ENCODE results near the gene GPR161. TPM values are rescaled to one million over a fixed set of nuclear protein-coding genes. Genes with fewer than 3 reads are reported as not detected.
A peak's percentile ranks its signal among the peaks of the same experiment; 100 is the strongest.

GPR161 gene
- total and polyA plus RNA-seq, 2 of the 13 experiments (the other 11 are each of a cell fraction or from before 2014, with no cell fraction given): 0.13 to 0.35 TPM

GRCh38 chr1:168178638-168179437 lies 42.1 kb upstream of the GPR161 start, which contains the start of gene TIPRL (continued):
- TF ChIP-seq HOXA9 (CRISPR knock-in tag; IDR thresholded peaks at IDR 0.05; ENCODE audit: borderline replicate concordance): no peak
- TF ChIP-seq PCBP2 (optimal IDR thresholded peaks at IDR 0.05; ENCODE audit: low read depth, low read length, poor library complexity, severe bottlenecking): no peak
- peak; percentile 68; the same call in 1 of the 2 replicates for TF ChIP-seq DMAP1 (CRISPR knock-in tag; IDR thresholded peaks at IDR 0.05)
- TF ChIP-seq ZNF501 (CRISPR knock-in tag; IDR thresholded peaks at IDR 0.05): 0 out of 2 replicates have a peak, but pooled peaks have one; percentile 19
- peak; percentile 26; the same call in 1 of the 2 replicates for TF ChIP-seq ZNF230 (CRISPR knock-in tag; IDR thresholded peaks at IDR 0.05)
- TF ChIP-seq AGO2 (optimal IDR thresholded peaks at IDR 0.05; ENCODE audit: low read depth, low read length): peak; percentile 22
- TF ChIP-seq TARDBP (CRISPR knock-in tag; IDR thresholded peaks at IDR 0.05): peak; percentile 81
- no peak for TF ChIP-seq HMG20B (CRISPR knock-in tag; conservative IDR thresholded peaks at IDR 0.05)
- TF ChIP-seq SNAI1 (CRISPR knock-in tag; IDR thresholded peaks at IDR 0.05; ENCODE audit: borderline replicate concordance): no peak
- peak; percentile 91; the same call in 1 of the 2 replicates for TF ChIP-seq JUND (CRISPR knock-in tag; IDR thresholded peaks at IDR 0.05)
- TF ChIP-seq, protein P1, sequence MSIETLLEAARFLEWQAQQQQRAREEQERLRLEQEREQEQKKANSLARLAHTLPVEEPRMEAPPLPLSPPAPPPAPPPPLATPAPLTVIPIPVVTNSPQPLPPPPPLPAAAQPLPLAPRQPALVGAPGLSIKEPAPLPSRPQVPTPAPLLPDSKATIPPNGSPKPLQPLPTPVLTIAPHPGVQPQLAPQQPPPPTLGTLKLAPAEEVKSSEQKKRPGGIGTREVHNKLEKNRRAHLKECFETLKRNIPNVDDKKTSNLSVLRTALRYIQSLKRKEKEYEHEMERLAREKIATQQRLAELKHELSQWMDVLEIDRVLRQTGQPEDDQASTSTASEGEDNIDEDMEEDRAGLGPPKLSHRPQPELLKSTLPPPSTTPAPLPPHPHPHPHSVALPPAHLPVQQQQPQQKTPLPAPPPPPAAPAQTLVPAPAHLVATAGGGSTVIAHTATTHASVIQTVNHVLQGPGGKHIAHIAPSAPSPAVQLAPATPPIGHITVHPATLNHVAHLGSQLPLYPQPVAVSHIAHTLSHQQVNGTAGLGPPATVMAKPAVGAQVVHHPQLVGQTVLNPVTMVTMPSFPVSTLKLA (IDR thresholded peaks at IDR 0.05): 0 out of 2 replicates have a peak, but pooled peaks have one; percentile 7
- TF ChIP-seq RAD51 (IDR thresholded peaks at IDR 0.05; ENCODE audit: borderline replicate concordance): no peak
- peak; percentile 67; the same call in 1 of the 2 replicates for TF ChIP-seq KIAA2018 (CRISPR knock-in tag; IDR thresholded peaks at IDR 0.05; ENCODE audit: borderline replicate concordance)
- TF ChIP-seq FOXP1 (IDR thresholded peaks at IDR 0.05): no peak
- TF ChIP-seq FOXP1 (CRISPR knock-in tag; IDR thresholded peaks at IDR 0.05): peak; percentile 16; the same call in 1 of the 2 replicates
- TF ChIP-seq ZNF792 (CRISPR knock-in tag; IDR thresholded peaks at IDR 0.05): peak; percentile 58; the same call in 1 of the 2 replicates
- TF ChIP-seq MTF2 (CRISPR knock-in tag; IDR thresholded peaks at IDR 0.05; ENCODE audit: borderline replicate concordance): peak; percentile 46; the same call in 1 of the 2 replicates
- peak; percentile 57 for TF ChIP-seq RBM39 (IDR thresholded peaks at IDR 0.05; ENCODE audit: low read depth, low read length, poor library complexity, severe bottlenecking)
- no peak for TF ChIP-seq MTA1 (CRISPR knock-in tag; IDR thresholded peaks at IDR 0.05; ENCODE audit: borderline replicate concordance)
- 0 out of 2 replicates have a peak, but pooled peaks have one; percentile 12 for TF ChIP-seq ZFP37 (CRISPR knock-in tag; IDR thresholded peaks at IDR 0.05; ENCODE audit: borderline replicate concordance)
- TF ChIP-seq U2AF1 (optimal IDR thresholded peaks at IDR 0.05; ENCODE audit: low read depth, low read length): peak; percentile 40
